Osteoblast (primary cell): ENCODE results near the gene NKIRAS2. TPM values are rescaled to one million over a fixed set of nuclear protein-coding genes. Genes with fewer than 3 reads are reported as not detected.
A peak's percentile ranks its signal among the peaks of the same experiment; 100 is the strongest.

Experiments used
- DNase-seq: peaks from one replicate; pipeline ENCODE4 v3.0.0; 2011; ENCODE audit warnings: low spot score, mixed read lengths; ENCODE audit not compliant: insufficient read length; ENCODE audit errors: missing footprints
- H2AFZ ChIP-seq: 2 replicates; pipeline ENCODE4 v1.6.0; 2011; ENCODE audit warnings: mild to moderate bottlenecking, low read length
- H3K27ac ChIP-seq: 2 replicates; pipeline ENCODE4 v1.5.1; 2011; ENCODE audit warnings: mild to moderate bottlenecking, low read depth, low read length, moderate library complexity
- H3K27me3 ChIP-seq: 2 replicates; pipeline ENCODE4 v1.6.0; 2012; ENCODE audit warnings: mild to moderate bottlenecking, control low read depth, inconsistent platforms, low read length, moderate library complexity; ENCODE audit not compliant: insufficient read depth
- H3K36me3 ChIP-seq: 2 replicates; pipeline ENCODE4 v1.5.1; 2011; ENCODE audit warnings: mild to moderate bottlenecking, low read length, control low read depth, moderate library complexity; ENCODE audit not compliant: insufficient read depth
- H3K4me1 ChIP-seq: 2 replicates; pipeline ENCODE4 v1.5.1; 2011; ENCODE audit warnings: mild to moderate bottlenecking, low read length, control low read depth, moderate library complexity; ENCODE audit not compliant: insufficient read depth
- H3K4me2 ChIP-seq: 2 replicates; pipeline ENCODE4 v1.6.0; 2011; ENCODE audit warnings: mild to moderate bottlenecking, low read length; ENCODE audit not compliant: insufficient read depth
- H3K4me3 ChIP-seq: fragments of 200-600 bp; sonication (generic); 3 replicates; pipeline ENCODE4 v1.5.1; 2012; ENCODE audit warnings: mild to moderate bottlenecking, low read length, inconsistent platforms; ENCODE audit not compliant: insufficient read depth
- H3K79me2 ChIP-seq: 2 replicates; pipeline ENCODE4 v1.6.0; 2012; ENCODE audit warnings: mild to moderate bottlenecking, low read length, control low read depth, inconsistent platforms; ENCODE audit not compliant: insufficient read depth
- H3K9me3 ChIP-seq: 2 replicates; pipeline ENCODE4 v1.5.1; 2011; ENCODE audit warnings: low read depth, low read length, control low read depth
- H4K20me1 ChIP-seq: 2 replicates; pipeline ENCODE4 v1.6.0; 2012; ENCODE audit warnings: mild to moderate bottlenecking, low read length, control low read depth; ENCODE audit not compliant: insufficient read depth
- CTCF ChIP-seq: IDR thresholded peaks from 2 replicates; pipeline ENCODE4 v1.5.1; 2011; ENCODE audit warnings: mild to moderate bottlenecking, low read depth, low read length, moderate library complexity; ENCODE audit errors: extremely low read depth
- total RNA-seq: library from RNA; depleted of rRNA; stranded (reverse); fragments of >200 nt; gene quantifications from 2 replicates; pipeline ENCODE4 v1.2.3, GENCODE V29; 2012

NKIRAS2 gene
- total RNA-seq, 1 donor = 39.1 TPM

- Histone ChIP-seq H3K27me3 (no peaks in the 10 kb centered on the region), H3K36me3 (peaks cover 88% of the 10 kb centered on the region), H2AFZ (no peak overlapping the region), H3K27ac (peak overlapping the region; percentile 39), H4K20me1 (peaks cover 7% of the 10 kb centered on the region), H3K4me2 (no peak overlapping the region), H3K4me1 (peaks cover 21% of the 10 kb centered on the region), H3K9me3 (no peaks in the 10 kb centered on the region), H3K4me3 (no peak overlapping the region), H3K79me2 (peaks cover 31% of the 10 kb centered on the region)
- DNase-seq = peak; percentile 48
- TF ChIP-seq CTCF = no peak
Measured at GRCh38 chr17:41992576-41992975, 27.3 kb upstream of the NKIRAS2 start.

GRCh38 chr17:41996855-41997164 is 23.1 kb upstream of the NKIRAS2 start:
- no peak overlapping the region for H2AFZ ChIP-seq
- DNase-seq = no peak
- H3K27ac ChIP-seq = peak overlapping the region; percentile 76
- peak overlapping the region; percentile 59 for H3K4me2 ChIP-seq
- peaks cover 47% of the 10 kb centered on the region for H3K79me2 ChIP-seq
- H3K9me3 ChIP-seq = no peaks in the 10 kb centered on the region
- no peaks in the 10 kb centered on the region for H3K27me3 ChIP-seq
- peaks cover 21% of the 10 kb centered on the region for H3K4me1 ChIP-seq
- peak overlapping the region; percentile 35 for H3K4me3 ChIP-seq
- H3K36me3 ChIP-seq = peaks cover 80% of the 10 kb centered on the region
- no peak for TF ChIP-seq CTCF
- H4K20me1 ChIP-seq = peaks cover 19% of the 10 kb centered on the region

GRCh38 chr17:41998497-41998896 is 21.4 kb upstream of the NKIRAS2 start:
- H3K4me3 ChIP-seq = no peak overlapping the region
- no peak for TF ChIP-seq CTCF
- H3K36me3 ChIP-seq = peaks cover 73% of the 10 kb centered on the region
- no peak for DNase-seq
- peaks cover 30% of the 10 kb centered on the region for H4K20me1 ChIP-seq
- no peak overlapping the region for H3K4me2 ChIP-seq
- no peak overlapping the region for H3K27ac ChIP-seq
- peaks cover 31% of the 10 kb centered on the region for H3K4me1 ChIP-seq
- H3K27me3 ChIP-seq = no peaks in the 10 kb centered on the region
- H3K79me2 ChIP-seq = peaks cover 60% of the 10 kb centered on the region
- H2AFZ ChIP-seq = no peak overlapping the region
- no peaks in the 10 kb centered on the region for H3K9me3 ChIP-seq

- no peak for DNase-seq
- H4K20me1 ChIP-seq = peaks cover 43% of the 10 kb centered on the region
- no peak overlapping the region for H2AFZ ChIP-seq
- no peaks in the 10 kb centered on the region for H3K9me3 ChIP-seq
- H3K4me3 ChIP-seq = no peak overlapping the region
- H3K79me2 ChIP-seq = peaks cover 80% of the 10 kb centered on the region
- no peak overlapping the region for H3K4me2 ChIP-seq
- no peak overlapping the region for H3K27ac ChIP-seq
- H3K27me3 ChIP-seq = no peaks in the 10 kb centered on the region
- H3K4me1 ChIP-seq = peaks cover 51% of the 10 kb centered on the region
- TF ChIP-seq CTCF = no peak
- H3K36me3 ChIP-seq = peaks cover 57% of the 10 kb centered on the region
Measured at GRCh38 chr17:42000413-42001133, 19.3 kb upstream of the NKIRAS2 start.
